ENCODE data around the gene KDSR. TPM values are rescaled to one million over a fixed set of nuclear protein-coding genes. Genes with fewer than 3 reads are reported as not detected.

The KDSR gene
- total and polyA plus RNA-seq, 9 of the 15 experiments (the other 6 are each of a cell fraction or from before 2014, with no cell fraction given), result 4.0 to 24.7 (median 12.4) TPM

- H3K36me3 ChIP-seq (ENCODE audit: control insufficient read depth, insufficient read depth, low read length), result no peaks in the 10 kb centered on the region
- WGBS (ENCODE audit: insufficient coverage, low coverage, missing lambda C conversion rate), result 0% methylated on average over 3 of the region's 4 CpGs
- ChIA-PET POLR2A (no interaction called here), CTCF (ENCODE audit: low intra/inter-chr PET ratio) (interaction anchor here (0.6 kb wide), 1 partner anchor 49 kb away, joined by 3 read pairs; no protein-coding TSS in a partner anchor)
- ATAC-seq, result no peak
- BruUV-seq (replicated peaks), result no TSS peak
- no peak overlapping the region for H3K4me3 ChIP-seq
- intact Hi-C loops (cut with micrococcal nuclease) (no loop called here), in situ Hi-C loops (cut with MboI) (no loop called here)
- TF ChIP-seq ZBTB17 (CRISPR knock-in tag; IDR thresholded peaks at IDR 0.05) (no peak), TFE3 (CRISPR knock-in tag; IDR thresholded peaks at IDR 0.05) (no peak), SLC30A9 (CRISPR knock-in tag; IDR thresholded peaks at IDR 0.05) (no peak), RAD21 (CRISPR knock-in tag; conservative IDR thresholded peaks at IDR 0.05 in 1 of 2, IDR thresholded peaks at IDR 0.05 in 1 of 2) (no peak)
- TF ChIP-seq, protein P1, sequence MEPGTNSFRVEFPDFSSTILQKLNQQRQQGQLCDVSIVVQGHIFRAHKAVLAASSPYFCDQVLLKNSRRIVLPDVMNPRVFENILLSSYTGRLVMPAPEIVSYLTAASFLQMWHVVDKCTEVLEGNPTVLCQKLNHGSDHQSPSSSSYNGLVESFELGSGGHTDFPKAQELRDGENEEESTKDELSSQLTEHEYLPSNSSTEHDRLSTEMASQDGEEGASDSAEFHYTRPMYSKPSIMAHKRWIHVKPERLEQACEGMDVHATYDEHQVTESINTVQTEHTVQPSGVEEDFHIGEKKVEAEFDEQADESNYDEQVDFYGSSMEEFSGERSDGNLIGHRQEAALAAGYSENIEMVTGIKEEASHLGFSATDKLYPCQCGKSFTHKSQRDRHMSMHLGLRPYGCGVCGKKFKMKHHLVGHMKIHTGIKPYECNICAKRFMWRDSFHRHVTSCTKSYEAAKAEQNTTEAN (CRISPR knock-in tag; IDR thresholded peaks at IDR 0.05), result no peak
- H3K4me1 ChIP-seq (replicated peaks in 1 of 2; ENCODE audit: control insufficient read depth in 2 of 2, insufficient read depth in 2 of 2, low read length in 2 of 2), result no peaks in the 10 kb centered on the region
- no peak for FAIRE-seq
- no peaks in the 10 kb centered on the region for H3K9me1 ChIP-seq (ENCODE audit: control insufficient read depth, insufficient read depth, low read length)
- no peaks in the 10 kb centered on the region for H3K9me3 ChIP-seq (replicated peaks; ENCODE audit: control insufficient read depth, insufficient read depth, low read depth, low read length)
- H3K79me2 ChIP-seq (ENCODE audit: control insufficient read depth, insufficient read depth, low read length), result no peaks in the 10 kb centered on the region
- H2AFZ ChIP-seq (ENCODE audit: low read depth, low read length), result no peak overlapping the region
- H3K27ac ChIP-seq (ENCODE audit: extremely low read depth, low read depth, low read length), result no peak overlapping the region
- no peak overlapping the region for H3K9ac ChIP-seq (ENCODE audit: insufficient read depth in 1 of 2, low read depth in 2 of 2, low read length in 2 of 2)
- H4K20me1 ChIP-seq (replicated peaks; ENCODE audit: control insufficient read depth, insufficient read depth, low read length), result no peaks in the 10 kb centered on the region
- DNase-seq (ENCODE audit: extremely low read depth in 1 of 4, low spot score in 3 of 4), result no peak
- peaks cover 0 to 11% of the 10 kb centered on the region in 2 experiments; a peak in 2 of 5 replicates for H3K27me3 ChIP-seq (ENCODE audit: control insufficient read depth in 2 of 2, insufficient read depth in 2 of 2, low read length in 2 of 2)
- no peak overlapping the region for H3K4me2 ChIP-seq (ENCODE audit: insufficient read depth, low read length)
Observed at GRCh38 chr18:63293935-63294334, 73.1 kb downstream of the KDSR start.
